Omental fat pad (tissue), 4 donors: ENCODE data around the gene MACROD2. TPM values are rescaled to one million over a fixed set of nuclear protein-coding genes. Genes with fewer than 3 reads are reported as not detected.
"Not testable (repeated sequence)": the region's sequence is repeated elsewhere in the genome, so short reads cannot be mapped to it uniquely, and the experiment has no call there.

Experiments used
- ATAC-seq: fragments of 150-250 bp; one replicate; pipeline ENCODE4 v1.9.1; 2016; ENCODE audit warnings: mild to moderate bottlenecking, moderate library complexity; ENCODE audit not compliant: low FRiP score
- DNase-seq: peaks from one replicate; pipeline ENCODE4 v3.0.0-alpha.2; 2019; ENCODE audit warnings: low spot score
- CTCF ChIP-seq, 3 donors: fragments of 450-650 bp; IDR thresholded peaks; one replicate each; pipeline ENCODE4 v1.5.1; 2016 to 2017; ENCODE audit warnings: antibody characterized with exemption in 3 of 3, mild to moderate bottlenecking in 3 of 3, moderate library complexity in 2 of 3
- total RNA-seq, 4 donors: library from RNA; depleted of rRNA; stranded (reverse); fragments of >200 nt; gene quantifications; one replicate each; pipeline ENCODE4 v1.1.0, GENCODE V29; 2016

Gene MACROD2
- total RNA-seq, 4 donors from 2014 or later: 6.8 to 54.1 (median 7.4) TPM

DNA sequence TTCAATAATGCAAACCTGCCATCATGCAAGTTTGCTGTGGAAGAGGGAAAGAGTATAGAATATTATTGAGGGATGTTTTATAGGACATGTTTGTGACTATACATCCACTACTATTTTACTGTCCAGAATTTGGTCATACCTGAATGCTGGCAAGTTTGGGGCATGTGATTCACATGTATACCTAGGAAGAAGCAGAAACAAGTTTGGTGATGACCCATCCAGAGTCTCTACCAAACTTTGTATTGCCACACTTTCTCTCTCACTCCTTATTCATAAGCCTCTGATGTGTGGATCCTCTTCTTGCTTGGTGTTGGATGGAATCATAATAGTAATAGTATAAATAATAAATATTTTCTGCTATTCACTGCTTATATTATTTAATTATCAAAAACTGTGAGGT is 450.6 kb downstream of the MACROD2 start:
- DNase-seq: no peak
- ATAC-seq: no peak
- TF ChIP-seq CTCF (IDR thresholded peaks at IDR 0.05): no peak

GRCh38 chr20:14446446-14446845 is 451.1 kb downstream of the MACROD2 start:
- no peak for TF ChIP-seq CTCF (IDR thresholded peaks at IDR 0.05)
- ATAC-seq: no peak

DNA sequence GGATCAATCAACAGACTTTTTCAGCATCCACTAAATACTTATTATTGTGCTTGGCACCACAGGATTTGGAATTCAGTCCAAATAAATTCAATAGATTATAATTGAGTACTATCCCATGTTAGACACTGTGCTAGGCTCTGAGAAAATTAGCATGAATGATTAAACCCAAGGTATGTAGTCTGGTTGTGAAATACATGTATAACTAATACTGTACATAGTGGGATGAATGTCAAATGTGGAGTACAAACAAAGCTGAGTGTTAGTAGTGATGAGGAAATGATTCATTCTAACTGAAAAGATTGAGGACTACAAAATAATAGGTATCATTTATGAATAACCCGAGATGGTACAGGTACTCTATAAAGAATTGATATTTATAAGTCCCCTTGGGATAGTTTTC is 454.0 kb downstream of the MACROD2 start:
- TF ChIP-seq CTCF (IDR thresholded peaks at IDR 0.05): no peak
- no peak for ATAC-seq
- no peak for DNase-seq

More at GRCh38 chr20:14446446-14446845, 451.1 kb downstream of the MACROD2 start:
- no peak for DNase-seq

- ATAC-seq (no peak), DNase-seq (no peak)
- TF ChIP-seq CTCF (IDR thresholded peaks at IDR 0.05): no peak
Measured at GRCh38 chr20:14450256-14450655, 454.9 kb downstream of the MACROD2 start.

GRCh38 chr20:14451458-14451857 is 456.1 kb downstream of the MACROD2 start:
- ATAC-seq (no peak), DNase-seq (no peak)
- TF ChIP-seq CTCF (IDR thresholded peaks at IDR 0.05): no peak

GRCh38 chr20:14453259-14453658 is 457.9 kb downstream of the MACROD2 start:
- TF ChIP-seq CTCF (IDR thresholded peaks at IDR 0.05): no peak
- DNase-seq (no peak), ATAC-seq (no peak)

- DNase-seq: no peak
- TF ChIP-seq CTCF (IDR thresholded peaks at IDR 0.05): no peak
- no peak for ATAC-seq
Measured at GRCh38 chr20:14454296-14454695, 459.0 kb downstream of the MACROD2 start.

DNA sequence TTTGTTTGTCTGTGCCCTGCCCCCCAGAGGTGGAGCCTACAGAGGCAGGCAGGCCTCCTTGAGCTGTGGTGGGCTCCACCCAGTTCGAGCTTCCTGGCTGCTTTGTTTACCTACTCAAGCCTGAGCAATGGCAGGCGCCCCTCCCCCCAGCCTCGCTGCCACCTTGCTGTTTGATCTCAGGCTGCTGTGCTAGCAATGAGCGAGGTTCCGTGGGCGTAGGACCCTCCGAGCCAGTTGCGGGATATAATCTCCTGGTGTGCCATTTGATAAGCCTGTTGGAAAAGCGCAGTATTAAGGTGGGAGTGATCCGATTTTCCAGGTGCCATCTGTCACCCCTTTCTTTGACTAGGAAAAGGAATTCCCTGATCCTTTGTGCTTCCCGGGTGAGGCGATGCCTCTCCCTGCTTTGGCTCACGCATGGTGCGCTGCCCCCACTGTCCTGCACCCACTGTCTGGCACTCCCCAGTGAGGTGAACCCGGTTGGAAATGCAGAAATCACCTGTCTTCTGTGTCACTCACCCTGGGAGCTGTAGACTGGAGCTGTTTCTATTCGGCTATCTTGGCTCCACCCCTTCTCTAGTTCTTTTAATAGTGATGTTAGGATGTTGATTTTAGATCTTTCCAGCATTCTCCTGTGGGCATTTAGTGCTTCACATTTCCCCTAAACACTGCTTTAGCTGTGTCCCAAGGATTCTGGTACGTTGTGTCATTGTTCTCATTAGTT is 471.9 kb downstream of the MACROD2 start:
- DNase-seq, ATAC-seq: not testable (repeated sequence)
